Suprapubic skin (tissue), 4 donors: ENCODE data around the gene ARID1B.

Experiments
- EP300 ChIP-seq: sonication (generic); formaldehyde crosslinking; IDR thresholded peaks from one replicate; pipeline ENCODE4 v1.6.1; 2017; ENCODE audit warnings: antibody characterized with exemption
- POLR2A ChIP-seq, 2 donors: fragments of 450-650 bp; IDR thresholded peaks; one replicate each; pipeline ENCODE4 v1.6.1; 2017; ENCODE audit warnings: antibody characterized with exemption in 2 of 2, mild to moderate bottlenecking in 2 of 2, moderate library complexity in 2 of 2
- POLR2AphosphoS5 ChIP-seq, 3 donors: sonication (generic); formaldehyde crosslinking; IDR thresholded peaks; one replicate each; pipeline ENCODE4 v1.6.1; 2017; ENCODE audit warnings: antibody characterized with exemption in 3 of 3
- TF ChIP-seq, protein P1 (sequence below), 2 donors: fragments of 200-600 bp in 1 of 2; fragments of 450-650 bp in 1 of 2; sonication (generic) in 1 of 2; IDR thresholded peaks; one replicate each; pipeline ENCODE4 v1.5.1; 2016 to 2019; ENCODE audit warnings: antibody characterized with exemption in 2 of 2, mild to moderate bottlenecking in 1 of 2, moderate library complexity in 1 of 2

DNA sequence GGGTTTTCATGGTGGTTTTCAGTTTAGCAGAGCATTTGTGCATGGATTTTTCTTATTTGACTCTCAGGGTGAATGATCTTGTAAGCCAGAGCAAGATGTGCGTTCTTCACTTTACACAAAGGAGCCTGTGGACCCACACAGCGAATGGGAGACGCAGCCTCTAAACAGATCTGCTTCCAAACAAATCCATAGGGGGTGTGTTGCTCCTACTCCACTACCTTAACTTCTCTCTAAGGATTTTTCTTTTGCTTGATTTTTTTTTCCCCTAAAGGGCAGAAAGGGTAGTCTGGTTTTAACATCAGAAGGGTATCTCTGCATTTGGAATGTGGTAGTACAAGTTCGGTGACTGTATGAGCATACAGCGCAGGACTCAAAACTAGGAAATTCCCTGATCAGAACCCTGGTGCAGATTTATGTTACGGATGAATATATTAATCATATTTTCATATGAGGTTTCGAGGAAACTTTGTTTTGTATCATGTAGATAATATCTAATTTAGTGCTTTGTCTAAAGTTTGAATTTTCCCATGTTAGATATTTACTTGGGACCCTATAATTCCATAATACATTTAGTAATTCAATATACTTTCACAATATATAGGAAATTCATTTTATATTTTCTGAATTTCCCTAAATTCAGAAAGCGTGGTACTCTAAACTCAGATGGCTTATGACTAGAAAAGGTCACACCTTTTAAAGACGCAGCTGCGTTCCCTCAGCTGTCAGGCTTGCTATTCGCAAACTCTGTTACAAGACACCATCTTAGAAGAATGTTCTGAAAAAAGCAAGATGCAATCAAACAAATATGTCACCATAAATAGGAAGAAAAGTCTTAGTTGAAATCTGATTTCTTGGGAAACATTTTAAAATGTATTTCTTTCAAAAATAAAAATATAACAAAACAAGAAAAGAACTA, 349.3 kb downstream of the ARID1B start:
- TF ChIP-seq POLR2A (IDR thresholded peaks at IDR 0.05) (no peak), EP300 (no peak), POLR2AphosphoS5 (IDR thresholded peaks at IDR 0.05) (no peak)
- TF ChIP-seq, protein P1, sequence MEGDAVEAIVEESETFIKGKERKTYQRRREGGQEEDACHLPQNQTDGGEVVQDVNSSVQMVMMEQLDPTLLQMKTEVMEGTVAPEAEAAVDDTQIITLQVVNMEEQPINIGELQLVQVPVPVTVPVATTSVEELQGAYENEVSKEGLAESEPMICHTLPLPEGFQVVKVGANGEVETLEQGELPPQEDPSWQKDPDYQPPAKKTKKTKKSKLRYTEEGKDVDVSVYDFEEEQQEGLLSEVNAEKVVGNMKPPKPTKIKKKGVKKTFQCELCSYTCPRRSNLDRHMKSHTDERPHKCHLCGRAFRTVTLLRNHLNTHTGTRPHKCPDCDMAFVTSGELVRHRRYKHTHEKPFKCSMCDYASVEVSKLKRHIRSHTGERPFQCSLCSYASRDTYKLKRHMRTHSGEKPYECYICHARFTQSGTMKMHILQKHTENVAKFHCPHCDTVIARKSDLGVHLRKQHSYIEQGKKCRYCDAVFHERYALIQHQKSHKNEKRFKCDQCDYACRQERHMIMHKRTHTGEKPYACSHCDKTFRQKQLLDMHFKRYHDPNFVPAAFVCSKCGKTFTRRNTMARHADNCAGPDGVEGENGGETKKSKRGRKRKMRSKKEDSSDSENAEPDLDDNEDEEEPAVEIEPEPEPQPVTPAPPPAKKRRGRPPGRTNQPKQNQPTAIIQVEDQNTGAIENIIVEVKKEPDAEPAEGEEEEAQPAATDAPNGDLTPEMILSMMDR (IDR thresholded peaks at IDR 0.05): no peak
